Activated T-helper 17 cell treated with anti-CD3 and anti-CD28 coated beads, Interleukin-2, amount 50 U/mL, for 72 hours (primary cell): ENCODE data around the gene NCAM2. TPM values are rescaled to one million over a fixed set of nuclear protein-coding genes. Genes with fewer than 3 reads are reported as not detected.

Experiments
- ATAC-seq: fragments of 150-1000 bp; cut with Tn5 transposase; replicated peaks from 2 replicates; pipeline ENCODE4 v1.10.0; 2021; ENCODE audit warnings: mild to moderate bottlenecking, moderate library complexity
- H3K27ac Mint-ChIP-seq: one replicate; pipeline ENCODE4 v1.8.0; 2022; ENCODE audit warnings: mixed read lengths
- H3K27me3 Mint-ChIP-seq: one replicate; pipeline ENCODE4 v1.8.0; 2022; ENCODE audit warnings: mixed read lengths
- H3K36me3 Mint-ChIP-seq: one replicate; pipeline ENCODE4 v1.8.0; 2022; ENCODE audit warnings: low read depth, mild to moderate bottlenecking, mixed read lengths
- H3K4me1 Mint-ChIP-seq: one replicate; pipeline ENCODE4 v1.8.0; 2022; ENCODE audit warnings: mixed read lengths
- H3K4me3 Mint-ChIP-seq: one replicate; pipeline ENCODE4 v1.8.0; 2022; ENCODE audit warnings: mild to moderate bottlenecking, mixed read lengths
- H3K9me3 Mint-ChIP-seq: one replicate; pipeline ENCODE4 v1.8.0; 2022; ENCODE audit warnings: mixed read lengths
- total RNA-seq, 2 donors: library from RNA; stranded (reverse); gene quantifications; one replicate each; pipeline ENCODE4 v1.2.3, GENCODE V29; 2022

NCAM2 gene
- total RNA-seq, 2 donors from 2014 or later = not detected

DNA sequence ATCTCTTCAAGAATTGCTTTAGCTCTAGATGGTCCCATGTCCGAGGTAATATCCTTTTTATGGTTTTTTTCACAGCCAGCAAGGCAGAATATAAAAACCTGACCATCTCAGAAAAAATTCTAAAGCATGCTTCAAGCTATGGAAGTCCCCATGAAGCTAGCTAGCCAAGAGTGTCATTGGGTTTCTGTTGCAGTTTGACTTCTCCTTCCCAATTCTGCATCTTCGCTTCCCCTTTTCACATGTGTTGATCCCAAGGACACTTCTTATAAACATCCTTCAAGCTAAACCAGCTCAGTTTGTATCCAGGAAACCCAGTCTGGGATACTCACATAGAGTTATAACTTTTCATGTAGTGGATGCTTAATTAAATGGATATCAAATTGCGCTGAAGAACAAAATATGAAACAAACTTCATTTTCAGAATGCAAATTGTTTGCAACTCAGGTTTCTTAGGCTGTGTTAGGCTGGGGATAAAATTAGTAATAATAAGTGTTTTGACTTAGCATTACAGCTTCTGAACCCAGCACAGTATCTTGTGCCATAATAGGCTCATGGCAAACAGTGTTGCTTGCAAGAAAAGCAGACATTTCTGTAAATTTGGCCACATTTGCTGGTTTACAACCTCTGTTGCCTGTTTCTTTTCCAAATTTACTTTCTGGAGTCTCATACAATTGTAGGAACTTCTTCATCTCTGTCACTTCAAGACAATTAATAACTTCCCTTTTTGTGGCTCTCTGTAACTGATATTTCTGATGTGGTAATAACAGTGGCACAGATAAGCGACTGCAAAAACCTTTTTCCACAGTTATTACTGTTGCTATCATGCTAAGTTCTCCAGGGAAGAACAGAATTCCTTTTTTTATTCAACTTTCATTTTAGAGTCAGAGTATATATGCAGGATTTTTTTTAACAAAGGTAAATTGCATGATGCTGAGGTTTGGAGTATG lies 53.2 kb downstream of the NCAM2 start:
- H3K36me3 Mint-ChIP-seq = no peaks in the 10 kb centered on the region
- no peak overlapping the region for H3K27ac Mint-ChIP-seq
- no peak for ATAC-seq
- no peaks in the 10 kb centered on the region for H3K4me1 Mint-ChIP-seq
- no peaks in the 10 kb centered on the region for H3K9me3 Mint-ChIP-seq
- H3K27me3 Mint-ChIP-seq = no peaks in the 10 kb centered on the region
- no peak overlapping the region for H3K4me3 Mint-ChIP-seq

DNA sequence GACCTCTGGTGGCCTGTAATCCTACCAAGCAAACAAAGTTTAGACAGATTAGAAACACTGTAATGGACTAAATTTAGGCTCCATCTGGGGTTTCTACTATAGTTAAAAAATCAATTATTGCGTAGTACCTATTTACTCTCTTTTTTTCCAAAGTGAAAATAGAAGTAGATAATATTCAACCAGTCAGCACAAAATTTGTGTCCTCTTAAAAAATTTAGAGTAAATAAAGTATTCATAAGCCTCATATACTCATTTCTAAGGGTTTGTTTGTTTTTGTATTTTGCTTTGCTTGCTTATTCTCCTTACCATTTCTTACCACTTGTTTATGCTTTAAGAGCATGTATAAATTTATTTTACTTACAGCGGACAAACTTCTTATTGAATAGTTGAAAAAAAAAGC lies 54.5 kb downstream of the NCAM2 start:
- Mint-ChIP-seq H3K4me3 (no peak overlapping the region), H3K36me3 (no peaks in the 10 kb centered on the region), H3K27me3 (no peaks in the 10 kb centered on the region), H3K27ac (no peak overlapping the region), H3K4me1 (no peaks in the 10 kb centered on the region), H3K9me3 (no peaks in the 10 kb centered on the region)
- ATAC-seq = no peak

DNA sequence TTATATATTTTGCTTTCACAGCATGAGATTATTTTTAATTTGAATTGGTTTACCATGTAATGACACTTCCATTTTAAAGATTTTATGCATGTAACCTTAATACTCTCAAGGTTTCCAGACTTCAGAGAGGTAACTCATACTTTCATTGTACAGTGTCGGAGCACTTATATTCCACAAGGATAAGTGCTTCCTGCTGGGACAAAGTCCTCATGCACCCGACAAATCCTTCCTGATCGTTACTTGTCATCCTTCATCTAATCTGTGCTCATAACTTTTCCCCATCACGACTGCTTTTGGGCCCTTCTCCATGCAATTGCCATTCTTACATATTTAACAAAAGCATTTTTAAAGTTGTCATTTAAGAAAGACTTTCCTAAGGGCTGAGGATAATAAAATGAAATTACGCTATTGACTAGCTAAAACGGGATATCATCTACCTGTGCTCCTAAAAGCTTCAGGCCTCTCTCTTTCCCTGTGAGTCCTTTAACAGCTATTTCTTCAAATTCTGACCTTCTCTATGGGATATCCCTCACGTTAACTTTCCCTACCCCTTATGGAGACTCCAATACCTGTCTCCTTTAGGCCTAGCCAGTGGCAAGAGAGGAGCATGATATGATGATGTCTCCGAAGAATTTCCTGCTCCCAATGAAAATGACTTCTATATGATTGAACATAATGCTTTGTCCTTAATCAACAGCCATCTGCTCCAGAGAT lies 59.3 kb downstream of the NCAM2 start:
- H3K4me1 Mint-ChIP-seq = no peaks in the 10 kb centered on the region
- no peak for ATAC-seq
- no peaks in the 10 kb centered on the region for H3K9me3 Mint-ChIP-seq
- no peaks in the 10 kb centered on the region for H3K36me3 Mint-ChIP-seq
- no peaks in the 10 kb centered on the region for H3K27me3 Mint-ChIP-seq
- no peak overlapping the region for H3K4me3 Mint-ChIP-seq
- no peak overlapping the region for H3K27ac Mint-ChIP-seq

DNA sequence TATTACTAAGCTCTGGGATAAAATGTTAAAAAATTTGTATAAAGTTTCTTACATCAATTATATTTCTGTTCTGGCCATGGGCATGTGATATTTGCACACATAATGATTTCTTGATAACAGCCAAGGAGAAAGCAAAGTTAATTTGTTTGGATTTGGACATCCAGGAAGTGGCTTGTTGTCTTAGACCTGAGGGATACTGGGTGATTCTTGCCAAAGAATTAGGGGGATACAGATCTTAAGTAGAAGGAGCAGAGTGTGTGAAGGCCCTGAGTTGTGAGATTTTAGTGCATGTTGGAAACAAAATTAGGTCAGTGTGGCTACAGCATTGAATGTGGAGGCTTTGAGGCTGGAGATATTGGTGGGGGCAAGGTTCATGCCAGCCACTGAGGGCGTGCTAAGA lies 65.6 kb downstream of the NCAM2 start:
- no peaks in the 10 kb centered on the region for H3K36me3 Mint-ChIP-seq
- H3K27ac Mint-ChIP-seq = no peak overlapping the region
- H3K4me1 Mint-ChIP-seq = no peaks in the 10 kb centered on the region
- no peak for ATAC-seq
- H3K9me3 Mint-ChIP-seq = no peaks in the 10 kb centered on the region
- no peaks in the 10 kb centered on the region for H3K27me3 Mint-ChIP-seq
- no peak overlapping the region for H3K4me3 Mint-ChIP-seq

DNA sequence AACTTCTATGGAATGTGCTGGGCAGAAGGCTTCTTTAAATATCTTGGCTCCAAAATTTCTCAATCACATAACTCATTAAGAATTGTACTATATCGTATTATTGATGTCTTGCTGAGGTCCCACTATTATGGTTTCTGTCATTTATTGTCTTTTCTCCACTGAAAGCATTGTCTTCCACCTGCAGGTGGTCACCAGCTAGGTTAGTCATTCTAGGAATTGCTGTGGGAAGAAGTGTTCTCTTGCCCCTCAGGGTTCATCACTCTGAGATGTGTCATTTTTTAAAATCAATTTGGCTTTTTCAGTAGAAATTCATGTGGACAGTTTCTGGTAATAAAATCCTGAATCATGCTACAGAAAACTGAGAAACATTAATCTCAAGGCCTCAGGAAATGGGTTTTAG lies 66.1 kb downstream of the NCAM2 start:
- Mint-ChIP-seq H3K27ac (no peak overlapping the region), H3K9me3 (no peaks in the 10 kb centered on the region), H3K4me1 (no peaks in the 10 kb centered on the region), H3K4me3 (no peak overlapping the region), H3K27me3 (no peaks in the 10 kb centered on the region), H3K36me3 (no peaks in the 10 kb centered on the region)
- ATAC-seq = no peak

DNA sequence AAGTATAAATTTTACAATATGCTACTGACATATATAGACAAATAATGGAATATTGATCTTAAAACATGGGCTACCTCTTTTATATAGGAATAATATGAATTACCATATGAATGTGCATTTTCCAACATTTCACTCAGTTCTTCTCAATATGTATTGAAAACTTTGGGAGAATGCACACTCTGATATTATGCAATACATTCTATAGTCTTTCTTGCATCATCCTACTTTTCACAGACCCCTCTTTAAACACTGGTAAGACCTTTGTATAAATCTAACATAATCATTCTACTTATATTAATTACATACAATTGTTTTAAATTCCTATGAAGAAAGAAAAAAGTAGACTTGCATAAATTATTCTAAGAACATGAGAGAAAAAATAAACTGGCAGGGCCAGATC lies 69.2 kb downstream of the NCAM2 start:
- no peaks in the 10 kb centered on the region for H3K4me1 Mint-ChIP-seq
- no peak overlapping the region for H3K4me3 Mint-ChIP-seq
- H3K27me3 Mint-ChIP-seq = no peaks in the 10 kb centered on the region
- no peak overlapping the region for H3K27ac Mint-ChIP-seq
- H3K36me3 Mint-ChIP-seq = no peaks in the 10 kb centered on the region
- no peaks in the 10 kb centered on the region for H3K9me3 Mint-ChIP-seq
- no peak for ATAC-seq

DNA sequence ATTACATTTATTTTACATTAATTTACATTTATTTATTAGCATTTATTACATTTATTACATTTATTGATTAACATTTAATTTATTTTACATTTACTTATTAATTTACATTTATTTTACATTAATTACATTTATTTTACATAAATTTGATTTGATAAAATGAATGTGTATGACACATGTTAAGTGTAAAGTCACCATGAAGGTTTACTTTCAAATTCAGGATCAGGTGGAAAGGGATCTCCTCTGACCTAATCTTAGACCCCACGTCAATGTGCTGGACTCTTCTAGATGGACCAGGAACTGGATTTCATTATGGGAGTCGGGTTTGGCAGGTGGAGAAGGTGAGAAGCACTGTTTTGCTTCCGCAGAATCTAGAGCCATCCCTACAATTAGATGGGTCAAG lies 76.1 kb downstream of the NCAM2 start:
- no peak for ATAC-seq
- Mint-ChIP-seq H3K4me3 (no peak overlapping the region), H3K27ac (no peak overlapping the region), H3K4me1 (no peaks in the 10 kb centered on the region), H3K27me3 (no peaks in the 10 kb centered on the region), H3K36me3 (no peaks in the 10 kb centered on the region), H3K9me3 (no peaks in the 10 kb centered on the region)

DNA sequence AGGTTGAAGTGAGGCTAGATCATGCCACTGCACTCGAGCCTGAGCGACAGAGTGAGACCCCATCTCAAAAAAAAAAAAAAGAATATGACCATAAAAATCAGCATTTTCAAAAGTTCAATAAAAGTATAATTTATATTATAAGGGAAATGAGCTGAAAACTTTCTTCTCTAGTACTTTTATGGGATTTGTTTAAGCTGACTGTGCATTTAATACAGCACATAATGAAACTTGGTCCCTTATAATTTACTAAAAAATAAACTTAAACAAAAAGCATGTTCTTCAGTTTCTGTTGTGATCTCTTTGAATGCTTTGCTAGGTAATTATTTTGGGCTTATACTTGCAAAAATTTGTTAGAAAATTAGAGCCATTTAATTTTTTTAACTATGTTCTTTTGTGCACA lies 77.8 kb downstream of the NCAM2 start:
- no peaks in the 10 kb centered on the region for H3K27me3 Mint-ChIP-seq

DNA sequence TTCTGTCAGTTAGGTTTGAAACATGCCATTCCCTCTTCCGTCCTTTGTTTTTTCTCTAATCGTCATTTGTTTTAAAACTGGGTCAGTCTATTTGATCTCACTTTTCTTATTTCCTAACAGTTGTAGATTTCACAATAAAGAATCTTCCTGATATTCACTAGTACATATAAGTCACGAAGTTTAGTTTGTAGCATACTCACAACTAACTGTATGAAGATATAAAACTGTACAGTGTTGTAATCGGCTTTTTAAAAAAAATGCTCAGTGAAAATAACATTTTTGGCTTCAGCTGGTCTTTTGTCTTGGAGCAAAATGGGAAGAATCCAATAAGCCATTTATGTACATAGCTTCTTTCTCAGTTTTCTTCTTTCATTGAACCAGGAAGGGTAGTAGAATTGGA lies 78.3 kb downstream of the NCAM2 start:
- H3K27me3 Mint-ChIP-seq = no peaks in the 10 kb centered on the region
- no peak for ATAC-seq
- H3K4me3 Mint-ChIP-seq = no peak overlapping the region
- no peak overlapping the region for H3K27ac Mint-ChIP-seq
- no peaks in the 10 kb centered on the region for H3K4me1 Mint-ChIP-seq
- no peaks in the 10 kb centered on the region for H3K9me3 Mint-ChIP-seq
- no peaks in the 10 kb centered on the region for H3K36me3 Mint-ChIP-seq

More for the DNA sequence above, 77.8 kb downstream of the NCAM2 start:
- no peak for ATAC-seq
- no peaks in the 10 kb centered on the region for H3K4me1 Mint-ChIP-seq
- no peaks in the 10 kb centered on the region for H3K9me3 Mint-ChIP-seq
- H3K4me3 Mint-ChIP-seq = no peak overlapping the region
- no peaks in the 10 kb centered on the region for H3K36me3 Mint-ChIP-seq
- no peak overlapping the region for H3K27ac Mint-ChIP-seq

DNA sequence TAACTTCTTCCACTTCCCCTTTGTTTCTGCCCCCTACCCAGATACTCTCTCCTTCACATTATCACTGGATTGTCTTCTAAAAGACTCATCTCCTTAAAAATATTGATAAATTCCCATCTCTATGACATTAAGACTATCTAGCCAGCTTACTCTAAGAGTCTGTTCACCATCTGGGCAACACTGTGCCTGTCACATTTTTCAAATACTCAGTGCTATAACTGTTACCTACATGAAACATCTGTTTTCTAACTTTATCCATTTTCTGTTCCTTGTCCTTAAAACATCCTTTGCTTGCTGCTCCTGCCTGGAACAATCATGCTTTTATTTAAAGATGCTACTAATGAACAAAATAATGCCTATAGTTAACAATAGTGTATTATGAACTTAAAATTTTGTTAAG lies 81.4 kb downstream of the NCAM2 start:
- ATAC-seq = no peak
- Mint-ChIP-seq H3K9me3 (no peaks in the 10 kb centered on the region), H3K27me3 (no peaks in the 10 kb centered on the region), H3K27ac (no peak overlapping the region), H3K4me1 (no peaks in the 10 kb centered on the region), H3K36me3 (no peaks in the 10 kb centered on the region), H3K4me3 (no peak overlapping the region)

DNA sequence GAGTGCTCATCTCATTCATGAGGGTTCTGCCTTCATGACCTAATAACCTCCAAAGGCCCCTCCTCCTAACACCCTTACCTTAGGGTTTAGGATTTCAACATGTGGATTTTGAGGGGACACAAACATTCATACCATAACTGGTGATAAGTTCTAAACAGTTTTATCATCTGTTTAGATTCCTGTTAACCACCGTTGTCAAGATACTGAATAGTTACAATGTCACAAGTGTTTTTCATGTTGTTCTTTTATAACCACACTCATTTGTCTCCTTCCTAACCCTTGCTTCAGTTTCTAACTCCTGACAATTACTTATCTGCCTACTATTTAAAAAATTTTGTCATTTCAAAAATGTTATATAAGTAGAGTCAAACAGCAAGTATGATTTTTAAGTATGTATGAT lies 86.0 kb downstream of the NCAM2 start:
- Mint-ChIP-seq H3K27me3 (no peaks in the 10 kb centered on the region), H3K9me3 (no peaks in the 10 kb centered on the region), H3K4me1 (no peaks in the 10 kb centered on the region), H3K4me3 (no peak overlapping the region), H3K27ac (no peak overlapping the region), H3K36me3 (no peaks in the 10 kb centered on the region)
- ATAC-seq = no peak

DNA sequence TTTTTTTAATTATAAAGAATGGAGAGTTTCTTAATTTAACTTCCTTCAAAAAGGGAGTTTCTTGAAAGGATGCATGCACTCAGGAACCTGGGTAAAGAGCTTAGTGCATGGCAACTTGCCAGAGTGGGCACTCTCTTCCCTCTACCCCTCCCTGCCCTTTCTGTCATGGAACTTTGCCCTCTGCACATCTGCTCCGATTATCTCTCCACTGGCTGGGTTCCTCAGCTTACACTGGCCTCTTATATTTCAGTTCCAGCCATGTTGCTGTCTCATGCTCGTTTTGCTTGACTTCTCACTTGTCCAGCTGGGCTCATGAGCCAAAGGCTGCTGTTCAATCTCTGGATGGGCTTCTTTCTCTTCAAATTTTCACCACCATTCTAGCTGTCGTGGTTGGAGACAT lies 87.0 kb downstream of the NCAM2 start:
- H3K9me3 Mint-ChIP-seq = no peaks in the 10 kb centered on the region
- H3K27ac Mint-ChIP-seq = no peak overlapping the region
- no peaks in the 10 kb centered on the region for H3K36me3 Mint-ChIP-seq
- no peak overlapping the region for H3K4me3 Mint-ChIP-seq
- no peaks in the 10 kb centered on the region for H3K27me3 Mint-ChIP-seq
- no peaks in the 10 kb centered on the region for H3K4me1 Mint-ChIP-seq
- ATAC-seq = no peak

DNA sequence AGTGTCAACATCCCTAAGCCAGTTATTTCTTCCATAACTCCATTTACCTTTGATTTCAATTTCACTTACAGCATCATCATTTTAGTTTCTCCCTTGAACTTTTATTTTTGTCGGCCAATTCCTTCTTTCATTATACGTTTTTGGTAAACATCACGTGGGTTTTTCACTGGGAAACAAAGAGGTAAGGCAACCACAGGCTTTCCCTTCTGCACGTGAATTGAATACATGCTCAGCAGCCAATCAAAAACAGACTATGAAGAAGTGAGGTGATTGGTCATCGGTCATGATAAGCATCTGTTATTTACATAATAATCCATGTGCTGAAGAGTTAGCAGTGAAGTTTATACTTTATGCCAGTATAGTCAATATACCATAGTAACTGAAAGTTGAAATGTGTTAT lies 98.7 kb downstream of the NCAM2 start:
- Mint-ChIP-seq H3K27ac (no peak overlapping the region), H3K9me3 (no peaks in the 10 kb centered on the region), H3K4me3 (no peak overlapping the region), H3K4me1 (no peaks in the 10 kb centered on the region), H3K27me3 (no peaks in the 10 kb centered on the region), H3K36me3 (no peaks in the 10 kb centered on the region)
- ATAC-seq = no peak

DNA sequence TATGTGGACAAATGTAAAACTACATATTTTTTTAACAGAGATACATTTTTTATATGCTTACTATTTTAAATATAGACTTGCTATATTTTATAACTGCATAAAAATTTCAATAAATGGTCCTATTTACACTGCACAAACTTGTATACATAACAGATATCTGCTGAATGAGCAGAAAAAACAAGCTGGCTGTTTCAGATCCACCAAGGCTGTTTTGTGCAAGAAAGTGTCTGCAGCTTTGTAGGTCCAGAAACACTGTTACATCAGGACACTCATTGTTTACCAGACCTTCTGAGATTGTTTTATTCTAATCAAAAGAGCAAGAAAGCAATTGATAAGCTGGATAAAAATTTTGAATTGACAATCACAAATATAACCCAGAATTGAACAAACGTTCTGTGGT lies 99.3 kb downstream of the NCAM2 start:
- Mint-ChIP-seq H3K36me3 (no peaks in the 10 kb centered on the region), H3K27me3 (no peaks in the 10 kb centered on the region), H3K27ac (no peak overlapping the region), H3K4me3 (no peak overlapping the region), H3K9me3 (no peaks in the 10 kb centered on the region), H3K4me1 (no peaks in the 10 kb centered on the region)
- no peak for ATAC-seq

DNA sequence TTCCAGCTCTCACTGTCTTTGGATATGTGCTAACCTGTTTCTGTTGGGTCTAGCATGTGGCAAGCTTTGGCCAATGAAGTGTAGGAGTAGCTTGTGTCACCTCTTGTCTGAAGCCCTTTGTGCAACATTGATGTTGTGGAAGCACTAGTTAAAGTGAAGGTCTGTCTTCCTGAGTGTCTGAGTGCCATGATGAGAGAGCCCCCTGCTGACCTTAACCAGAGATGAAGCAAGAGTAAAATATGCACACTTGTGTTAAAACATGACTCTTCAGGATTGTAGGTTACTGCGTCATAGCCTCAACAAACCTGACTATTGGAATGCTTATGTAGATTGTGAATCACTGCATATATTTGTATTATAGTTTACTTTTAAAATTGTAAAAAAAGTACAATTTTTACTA lies 103.7 kb downstream of the NCAM2 start:
- H3K4me1 Mint-ChIP-seq = no peaks in the 10 kb centered on the region
- ATAC-seq = no peak
- no peaks in the 10 kb centered on the region for H3K9me3 Mint-ChIP-seq
- no peak overlapping the region for H3K27ac Mint-ChIP-seq
- H3K27me3 Mint-ChIP-seq = no peaks in the 10 kb centered on the region
- no peaks in the 10 kb centered on the region for H3K36me3 Mint-ChIP-seq
- H3K4me3 Mint-ChIP-seq = no peak overlapping the region
